H1 (cell line): ENCODE measurements around the gene NUTM2G.
"Not testable (repeated sequence)": the region's sequence is repeated elsewhere in the genome, so short reads cannot be mapped to it uniquely, and the experiment has no call there.

Experiments used
- CEBPB ChIP-seq: IDR thresholded peaks from 2 replicates; pipeline ENCODE4 v1.6.1; 2012; ENCODE audit warnings: low read depth, low read length
- KDM1A ChIP-seq: fragments of 200-600, 300-600 bp; sonication (generic); IDR thresholded peaks from 2 replicates; pipeline ENCODE4 v1.7.1; 2016; ENCODE audit warnings: mild to moderate bottlenecking, low read length, borderline replicate concordance
- TAF1 ChIP-seq: IDR thresholded peaks from 2 replicates; pipeline ENCODE4 v1.6.1; 2011; ENCODE audit warnings: mild to moderate bottlenecking, low read depth, low read length

- TF ChIP-seq CEBPB, TAF1, KDM1A: not testable (repeated sequence)
Observed at GRCh38 chr9:96937442-96937841, 8.8 kb downstream of the NUTM2G start.
